Measurements from ENCODE around the gene FBXO34.
"Not testable (repeated sequence)": the region's sequence is repeated elsewhere in the genome, so short reads cannot be mapped to it uniquely, and the experiment has no call there.

Gene FBXO34

GRCh38 chr14:55312379-55313030 lies 41.3 kb downstream of the FBXO34 start:
- not testable (repeated sequence) for DNase-seq

GRCh38 chr14:55313480-55313879 lies 42.3 kb downstream of the FBXO34 start:
- DNase-seq, result no peak

- DNase-seq, result no peak
Measured at GRCh38 chr14:55314449-55314848, 43.2 kb downstream of the FBXO34 start.

- DNase-seq, result peak; percentile 35 to 43
Measured at GRCh38 chr14:55316564-55316963, 45.3 kb downstream of the FBXO34 start.

GRCh38 chr14:55317542-55318306 lies 46.5 kb downstream of the FBXO34 start:
- no peak for DNase-seq

GRCh38 chr14:55318694-55319093 lies 47.5 kb downstream of the FBXO34 start:
- no peak for DNase-seq

- no peak for DNase-seq
Measured at GRCh38 chr14:55323910-55324309, 52.7 kb downstream of the FBXO34 start.

GRCh38 chr14:55324812-55325211 lies 53.6 kb downstream of the FBXO34 start:
- no peak for DNase-seq

- DNase-seq, result peak; percentile 13 to 36
Measured at GRCh38 chr14:55327179-55327578, 56.0 kb downstream of the FBXO34 start.

GRCh38 chr14:55328317-55328716 lies 57.1 kb downstream of the FBXO34 start:
- DNase-seq, result no peak

- no peak for DNase-seq
Measured at GRCh38 chr14:55329999-55330710, 58.9 kb downstream of the FBXO34 start.

- no peak for DNase-seq
Measured at GRCh38 chr14:55332654-55333570, 61.7 kb downstream of the FBXO34 start.

GRCh38 chr14:55333711-55334485 lies 62.7 kb downstream of the FBXO34 start:
- DNase-seq, result no peak

- no peak for DNase-seq
Measured at GRCh38 chr14:55336162-55336561, 64.9 kb downstream of the FBXO34 start.

- no peak for DNase-seq
Measured at GRCh38 chr14:55336691-55337090, 65.5 kb downstream of the FBXO34 start.

GRCh38 chr14:55339770-55340169 lies 68.5 kb downstream of the FBXO34 start:
- no peak for DNase-seq

GRCh38 chr14:55340482-55340881 lies 69.3 kb downstream of the FBXO34 start:
- no peak for DNase-seq

- DNase-seq, result no peak
Measured at GRCh38 chr14:55341781-55342180, 70.6 kb downstream of the FBXO34 start.

- DNase-seq, result not testable (repeated sequence)
Measured at GRCh38 chr14:55344582-55345163, 73.5 kb downstream of the FBXO34 start.

GRCh38 chr14:55347040-55347439 lies 75.8 kb downstream of the FBXO34 start:
- DNase-seq, result no peak

GRCh38 chr14:55347748-55348147 lies 76.5 kb downstream of the FBXO34 start:
- DNase-seq, result no peak
